ENCODE measurements around the gene TMEM72. TPM values are rescaled to one million over a fixed set of nuclear protein-coding genes. Genes with fewer than 3 reads are reported as not detected.

The TMEM72 gene
- total RNA-seq, 1 donor from 2014 or later, result not detected

- TF ChIP-seq EZH2 (IDR thresholded peaks at IDR 0.05; ENCODE audit: insufficient read depth, low read length), result no peak
- no peak for TF ChIP-seq CTCF (IDR thresholded peaks at IDR 0.05; ENCODE audit: insufficient read depth, low read depth, low read length)
- H3K9me3 ChIP-seq (ENCODE audit: insufficient read depth, low read depth, low read length), result no peaks in the 10 kb centered on the region
- no peak overlapping the region for H3K4me3 ChIP-seq (ENCODE audit: insufficient read depth, low read depth, low read length)
- H3K79me2 ChIP-seq (ENCODE audit: insufficient read depth, low read length), result no peaks in the 10 kb centered on the region
- DNase-seq (ENCODE audit: low read depth) (no peak), FAIRE-seq (no peak)
- Mint-ChIP-seq H3K4me1 (ENCODE audit: low read depth, unreplicated experiment) (peaks cover 45% of the 10 kb centered on the region), H3K27me3 (ENCODE audit: low read depth, unreplicated experiment) (no peaks in the 10 kb centered on the region), H3K27ac (ENCODE audit: unreplicated experiment) (peak overlapping the region; percentile 82), H3K36me3 (ENCODE audit: low read depth, unreplicated experiment) (peaks cover 17% of the 10 kb centered on the region), H3K9me3 (ENCODE audit: unreplicated experiment) (peaks cover 5% of the 10 kb centered on the region), H3K4me3 (ENCODE audit: unreplicated experiment) (peak overlapping the region; percentile 28)
- no peaks in the 10 kb centered on the region for H4K20me1 ChIP-seq (ENCODE audit: insufficient read depth, low read length)
- H3K9ac ChIP-seq (ENCODE audit: low read length), result no peak overlapping the region
- H3K36me3 ChIP-seq (ENCODE audit: insufficient read depth, low read length), result no peaks in the 10 kb centered on the region
- no peaks in the 10 kb centered on the region for H3K27me3 ChIP-seq (ENCODE audit: insufficient read depth, low read length)
- peaks cover 5% of the 10 kb centered on the region for H3K4me1 ChIP-seq (ENCODE audit: insufficient read depth, low read length)
- H2AFZ ChIP-seq (ENCODE audit: low read depth, low read length), result no peak overlapping the region
- H3K4me2 ChIP-seq (ENCODE audit: low read length), result no peak overlapping the region
- no peak overlapping the region for H3K27ac ChIP-seq (ENCODE audit: low read depth, low read length)
These were observed 41.7 kb downstream of the TMEM72 start for GRCh38 chr10:44952779-44953231.

GRCh38 chr10:44954042-44954441, 42.9 kb downstream of the TMEM72 start:
- H3K27ac ChIP-seq (ENCODE audit: low read depth, low read length), result no peak overlapping the region
- H3K27me3 ChIP-seq (ENCODE audit: insufficient read depth, low read length), result no peaks in the 10 kb centered on the region
- no peak overlapping the region for H3K9ac ChIP-seq (ENCODE audit: low read length)
- no peaks in the 10 kb centered on the region for H3K9me3 ChIP-seq (ENCODE audit: insufficient read depth, low read depth, low read length)
- no peak overlapping the region for H3K4me2 ChIP-seq (ENCODE audit: low read length)
- no peak for TF ChIP-seq CTCF (IDR thresholded peaks at IDR 0.05; ENCODE audit: insufficient read depth, low read depth, low read length)
- H2AFZ ChIP-seq (ENCODE audit: low read depth, low read length), result no peak overlapping the region
- H3K27ac Mint-ChIP-seq (ENCODE audit: unreplicated experiment), result no peak overlapping the region
- peaks cover 47% of the 10 kb centered on the region for H3K4me1 Mint-ChIP-seq (ENCODE audit: low read depth, unreplicated experiment)
- FAIRE-seq, result no peak
- H3K27me3 Mint-ChIP-seq (ENCODE audit: low read depth, unreplicated experiment), result no peaks in the 10 kb centered on the region
- no peaks in the 10 kb centered on the region for H4K20me1 ChIP-seq (ENCODE audit: insufficient read depth, low read length)
- peaks cover 3% of the 10 kb centered on the region for H3K9me3 Mint-ChIP-seq (ENCODE audit: unreplicated experiment)
- no peak overlapping the region for H3K4me3 Mint-ChIP-seq (ENCODE audit: unreplicated experiment)
- H3K4me1 ChIP-seq (ENCODE audit: insufficient read depth, low read length), result peaks cover 13% of the 10 kb centered on the region
- H3K36me3 Mint-ChIP-seq (ENCODE audit: low read depth, unreplicated experiment), result peaks cover 17% of the 10 kb centered on the region
- H3K4me3 ChIP-seq (ENCODE audit: insufficient read depth, low read depth, low read length), result no peak overlapping the region
- H3K79me2 ChIP-seq (ENCODE audit: insufficient read depth, low read length), result no peaks in the 10 kb centered on the region
- no peak for DNase-seq (ENCODE audit: low read depth)
- H3K36me3 ChIP-seq (ENCODE audit: insufficient read depth, low read length), result no peaks in the 10 kb centered on the region

DNA sequence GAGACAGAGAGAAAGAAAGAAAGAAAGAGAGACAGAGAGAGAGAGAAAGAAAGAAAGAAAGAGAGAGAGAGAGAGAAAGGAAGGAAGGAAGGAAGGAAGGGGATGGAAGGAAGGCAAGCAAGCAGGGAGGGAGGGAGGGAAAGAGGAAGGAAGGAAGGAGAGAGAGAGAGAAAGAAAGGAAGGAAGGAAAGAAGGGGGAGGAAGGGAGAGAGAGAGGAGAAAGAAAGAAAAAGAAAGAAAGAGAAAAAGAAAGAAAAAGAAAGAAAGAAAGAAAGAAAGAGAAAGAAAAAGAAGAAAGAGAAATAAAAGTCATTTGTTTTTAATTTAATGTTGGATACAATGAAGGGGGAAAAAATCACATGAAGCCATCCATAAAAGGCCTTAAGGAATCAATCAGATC, 43.8 kb downstream of the TMEM72 start:
- no peak for DNase-seq (ENCODE audit: low read depth)
- Histone ChIP-seq H3K4me1 (ENCODE audit: insufficient read depth, low read length) (peaks cover 17% of the 10 kb centered on the region), H3K36me3 (ENCODE audit: insufficient read depth, low read length) (no peaks in the 10 kb centered on the region), H3K79me2 (ENCODE audit: insufficient read depth, low read length) (no peaks in the 10 kb centered on the region), H4K20me1 (ENCODE audit: insufficient read depth, low read length) (no peaks in the 10 kb centered on the region), H3K9me3 (ENCODE audit: insufficient read depth, low read depth, low read length) (no peaks in the 10 kb centered on the region), H3K27me3 (ENCODE audit: insufficient read depth, low read length) (no peaks in the 10 kb centered on the region), H3K27ac (ENCODE audit: low read depth, low read length) (no peak overlapping the region), H3K4me2 (ENCODE audit: low read length) (no peak overlapping the region), H3K4me3 (ENCODE audit: insufficient read depth, low read depth, low read length) (no peak overlapping the region), H3K9ac (ENCODE audit: low read length) (no peak overlapping the region), H2AFZ (ENCODE audit: low read depth, low read length) (no peak overlapping the region)
- TF ChIP-seq CTCF (IDR thresholded peaks at IDR 0.05; ENCODE audit: insufficient read depth, low read depth, low read length) (no peak), EZH2 (IDR thresholded peaks at IDR 0.05; ENCODE audit: insufficient read depth, low read length) (no peak)
- Mint-ChIP-seq H3K27me3 (ENCODE audit: low read depth, unreplicated experiment) (no peaks in the 10 kb centered on the region), H3K27ac (ENCODE audit: unreplicated experiment) (no peak overlapping the region), H3K4me3 (ENCODE audit: unreplicated experiment) (no peak overlapping the region), H3K36me3 (ENCODE audit: low read depth, unreplicated experiment) (peaks cover 17% of the 10 kb centered on the region), H3K9me3 (ENCODE audit: unreplicated experiment) (peaks cover 3% of the 10 kb centered on the region), H3K4me1 (ENCODE audit: low read depth, unreplicated experiment) (peaks cover 41% of the 10 kb centered on the region)
- FAIRE-seq, result no peak
